HL-60 (cell line): ENCODE results near the gene PPP1CC.

ENCODE experiments used
- POLR2AphosphoS5 ChIP-seq: IDR thresholded peaks from 2 replicates; pipeline ENCODE4 v1.6.1; 2012; ENCODE audit warnings: low read depth
- SPI1 ChIP-seq: IDR thresholded peaks from 2 replicates; pipeline ENCODE4 v1.6.1; 2012; ENCODE audit warnings: low read depth, mild to moderate bottlenecking, borderline replicate concordance
- TF ChIP-seq, protein P1 (sequence below): IDR thresholded peaks from one replicate; pipeline ENCODE4 v1.5.1; 2011; ENCODE audit warnings: low read length, control low read depth, inconsistent platforms; ENCODE audit not compliant: insufficient read depth
- TF ChIP-seq, protein P2 (sequence below): IDR thresholded peaks from 2 replicates; pipeline ENCODE4 v1.6.1; 2012; ENCODE audit warnings: low read depth; ENCODE audit not compliant: insufficient replicate concordance

DNA sequence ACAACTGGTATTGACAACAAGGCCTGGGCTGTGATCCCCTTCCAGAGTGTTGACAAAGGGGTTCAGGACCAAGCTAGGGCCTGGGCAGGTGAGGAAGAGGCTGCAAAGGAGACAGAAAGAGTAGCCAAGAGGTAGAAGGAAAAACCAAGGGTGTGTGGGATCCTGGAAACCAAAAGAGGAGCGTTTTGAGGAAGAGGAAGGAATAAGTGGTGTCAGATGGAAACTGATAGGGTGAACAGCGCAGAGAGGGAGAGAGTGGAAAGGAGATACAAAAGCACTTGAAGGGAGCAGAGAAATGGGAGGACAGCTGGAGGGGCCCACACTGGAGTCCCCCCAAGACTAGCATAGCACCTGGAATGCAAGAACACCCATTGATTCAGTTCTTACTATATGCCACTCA, 45.5 kb downstream of the PPP1CC start:
- TF ChIP-seq, protein P1, sequence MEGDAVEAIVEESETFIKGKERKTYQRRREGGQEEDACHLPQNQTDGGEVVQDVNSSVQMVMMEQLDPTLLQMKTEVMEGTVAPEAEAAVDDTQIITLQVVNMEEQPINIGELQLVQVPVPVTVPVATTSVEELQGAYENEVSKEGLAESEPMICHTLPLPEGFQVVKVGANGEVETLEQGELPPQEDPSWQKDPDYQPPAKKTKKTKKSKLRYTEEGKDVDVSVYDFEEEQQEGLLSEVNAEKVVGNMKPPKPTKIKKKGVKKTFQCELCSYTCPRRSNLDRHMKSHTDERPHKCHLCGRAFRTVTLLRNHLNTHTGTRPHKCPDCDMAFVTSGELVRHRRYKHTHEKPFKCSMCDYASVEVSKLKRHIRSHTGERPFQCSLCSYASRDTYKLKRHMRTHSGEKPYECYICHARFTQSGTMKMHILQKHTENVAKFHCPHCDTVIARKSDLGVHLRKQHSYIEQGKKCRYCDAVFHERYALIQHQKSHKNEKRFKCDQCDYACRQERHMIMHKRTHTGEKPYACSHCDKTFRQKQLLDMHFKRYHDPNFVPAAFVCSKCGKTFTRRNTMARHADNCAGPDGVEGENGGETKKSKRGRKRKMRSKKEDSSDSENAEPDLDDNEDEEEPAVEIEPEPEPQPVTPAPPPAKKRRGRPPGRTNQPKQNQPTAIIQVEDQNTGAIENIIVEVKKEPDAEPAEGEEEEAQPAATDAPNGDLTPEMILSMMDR, result no peak
- TF ChIP-seq POLR2AphosphoS5 (no peak), SPI1 (peak; percentile 6; the same call in 1 of the 2 replicates)
- TF ChIP-seq, protein P2, sequence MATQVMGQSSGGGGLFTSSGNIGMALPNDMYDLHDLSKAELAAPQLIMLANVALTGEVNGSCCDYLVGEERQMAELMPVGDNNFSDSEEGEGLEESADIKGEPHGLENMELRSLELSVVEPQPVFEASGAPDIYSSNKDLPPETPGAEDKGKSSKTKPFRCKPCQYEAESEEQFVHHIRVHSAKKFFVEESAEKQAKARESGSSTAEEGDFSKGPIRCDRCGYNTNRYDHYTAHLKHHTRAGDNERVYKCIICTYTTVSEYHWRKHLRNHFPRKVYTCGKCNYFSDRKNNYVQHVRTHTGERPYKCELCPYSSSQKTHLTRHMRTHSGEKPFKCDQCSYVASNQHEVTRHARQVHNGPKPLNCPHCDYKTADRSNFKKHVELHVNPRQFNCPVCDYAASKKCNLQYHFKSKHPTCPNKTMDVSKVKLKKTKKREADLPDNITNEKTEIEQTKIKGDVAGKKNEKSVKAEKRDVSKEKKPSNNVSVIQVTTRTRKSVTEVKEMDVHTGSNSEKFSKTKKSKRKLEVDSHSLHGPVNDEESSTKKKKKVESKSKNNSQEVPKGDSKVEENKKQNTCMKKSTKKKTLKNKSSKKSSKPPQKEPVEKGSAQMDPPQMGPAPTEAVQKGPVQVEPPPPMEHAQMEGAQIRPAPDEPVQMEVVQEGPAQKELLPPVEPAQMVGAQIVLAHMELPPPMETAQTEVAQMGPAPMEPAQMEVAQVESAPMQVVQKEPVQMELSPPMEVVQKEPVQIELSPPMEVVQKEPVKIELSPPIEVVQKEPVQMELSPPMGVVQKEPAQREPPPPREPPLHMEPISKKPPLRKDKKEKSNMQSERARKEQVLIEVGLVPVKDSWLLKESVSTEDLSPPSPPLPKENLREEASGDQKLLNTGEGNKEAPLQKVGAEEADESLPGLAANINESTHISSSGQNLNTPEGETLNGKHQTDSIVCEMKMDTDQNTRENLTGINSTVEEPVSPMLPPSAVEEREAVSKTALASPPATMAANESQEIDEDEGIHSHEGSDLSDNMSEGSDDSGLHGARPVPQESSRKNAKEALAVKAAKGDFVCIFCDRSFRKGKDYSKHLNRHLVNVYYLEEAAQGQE, result no peak
